Activated gamma-delta T cell treated with Interleukin-2 at 50 U/mL for 16 hours (primary cell): ENCODE results near the gene GAS2.

Experiments used
- DNase-seq: peaks from one replicate; pipeline ENCODE4 v3.0.0-alpha.2; 2020

GAS2 gene

DNA sequence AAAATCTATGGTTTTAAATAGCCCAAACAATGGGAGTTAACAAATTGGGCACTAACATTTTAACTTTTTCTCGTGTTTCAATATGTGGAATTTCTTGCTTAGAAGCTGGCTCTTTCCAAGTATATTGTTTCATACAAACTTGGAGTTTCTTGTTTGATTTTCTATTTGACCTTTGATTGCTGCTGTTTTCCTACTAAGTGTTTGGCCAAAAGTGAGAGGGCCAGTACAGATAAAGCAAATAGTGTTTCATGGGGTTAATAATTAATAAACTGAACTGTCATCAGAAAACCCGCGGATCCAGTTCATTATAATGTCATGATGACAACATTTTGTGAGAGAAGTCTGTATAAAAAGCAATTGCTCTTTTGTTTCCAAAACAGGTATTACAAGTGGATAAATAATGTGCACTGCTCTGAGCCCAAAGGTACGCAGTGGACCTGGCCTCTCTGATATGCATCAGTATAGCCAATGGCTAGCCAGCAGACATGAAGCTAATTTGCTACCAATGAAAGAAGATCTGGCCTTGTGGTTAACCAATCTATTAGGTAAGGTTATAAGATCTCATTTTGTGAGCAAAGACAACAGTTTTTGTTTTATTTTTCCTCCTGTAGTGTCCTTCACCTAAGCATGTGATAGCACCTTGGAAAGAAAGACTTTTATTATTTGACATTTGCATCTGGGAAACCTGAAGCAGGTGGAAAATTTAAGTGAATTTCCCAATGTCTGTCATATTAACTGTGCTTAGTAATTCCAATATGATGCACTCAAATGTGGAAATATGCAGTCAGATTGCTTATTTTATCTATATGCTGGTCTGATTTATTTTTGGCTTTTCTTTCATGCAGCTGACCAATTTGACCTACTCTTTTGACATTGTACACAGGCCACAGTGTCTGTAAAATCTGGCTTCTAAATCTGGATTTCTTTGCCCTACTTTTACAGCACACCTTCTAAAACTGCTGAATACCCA lies 8.3 kb downstream of the GAS2 start:
- DNase-seq = no peak

GRCh38 chr11:22677153-22677903 lies 10.9 kb downstream of the GAS2 start:
- DNase-seq = no peak

DNA sequence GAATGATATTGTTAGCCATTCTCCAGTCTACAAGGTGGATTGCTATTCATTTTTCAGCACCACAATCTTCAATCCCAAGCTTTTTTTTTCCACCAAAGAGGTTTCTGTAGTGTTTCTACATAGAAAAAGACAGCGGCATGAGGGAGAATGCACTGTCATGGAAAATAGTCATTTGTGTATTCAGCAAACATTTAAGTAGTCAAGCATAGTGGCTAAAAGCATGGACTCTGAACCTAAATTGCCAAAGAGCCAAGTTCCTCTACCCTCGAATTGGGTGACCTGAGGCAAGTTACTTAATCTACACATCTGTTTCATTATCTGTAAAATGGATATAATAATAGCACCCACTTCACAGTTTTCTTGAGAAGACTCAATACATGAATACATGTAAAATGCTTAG lies 14.2 kb downstream of the GAS2 start:
- no peak for DNase-seq

DNA sequence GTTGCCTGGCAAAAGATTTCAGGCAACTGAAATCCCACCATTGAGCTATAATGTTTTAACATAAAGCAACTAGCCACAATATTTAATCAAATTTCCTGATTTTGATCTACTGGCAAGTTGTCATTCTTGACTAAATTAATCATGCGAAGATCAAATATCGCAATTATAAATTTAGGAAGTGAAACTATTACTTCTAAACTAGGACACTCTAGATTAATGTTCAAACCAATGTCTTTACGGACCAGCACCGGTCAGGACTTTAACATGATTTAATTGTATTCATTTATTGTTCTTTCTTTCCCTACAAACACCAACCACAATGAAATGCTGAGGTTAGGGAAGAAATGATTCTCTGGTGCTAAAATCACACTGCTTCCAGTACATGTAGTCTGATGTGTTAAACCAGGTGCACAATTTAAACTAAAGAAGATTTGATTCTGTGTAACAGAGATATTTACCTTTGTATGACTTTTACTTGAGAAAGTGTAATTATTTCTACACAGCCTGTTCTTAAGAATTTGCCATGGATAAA lies 14.9 kb downstream of the GAS2 start:
- DNase-seq = no peak

DNA sequence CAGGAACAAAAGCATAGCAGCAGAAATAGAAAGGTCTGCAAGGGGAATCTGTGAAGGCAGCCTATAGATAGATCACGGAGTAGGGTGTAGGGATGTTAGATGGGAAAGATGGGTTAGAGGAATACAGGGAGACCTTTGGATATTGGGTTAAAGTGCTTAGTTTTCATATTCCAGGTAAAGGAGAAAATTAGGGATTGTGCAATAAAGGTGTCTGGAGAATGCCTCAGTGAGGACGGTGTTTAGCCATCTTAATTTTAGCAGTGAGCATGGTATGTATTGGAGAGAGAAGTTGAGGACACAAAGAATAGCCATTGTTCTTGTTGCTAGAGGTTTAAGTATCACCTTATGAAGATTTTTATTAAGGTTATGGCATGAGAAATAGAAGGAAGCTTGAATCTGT lies 17.7 kb downstream of the GAS2 start:
- DNase-seq = no peak

GRCh38 chr11:22685111-22685510 lies 18.7 kb downstream of the GAS2 start:
- DNase-seq = no peak

DNA sequence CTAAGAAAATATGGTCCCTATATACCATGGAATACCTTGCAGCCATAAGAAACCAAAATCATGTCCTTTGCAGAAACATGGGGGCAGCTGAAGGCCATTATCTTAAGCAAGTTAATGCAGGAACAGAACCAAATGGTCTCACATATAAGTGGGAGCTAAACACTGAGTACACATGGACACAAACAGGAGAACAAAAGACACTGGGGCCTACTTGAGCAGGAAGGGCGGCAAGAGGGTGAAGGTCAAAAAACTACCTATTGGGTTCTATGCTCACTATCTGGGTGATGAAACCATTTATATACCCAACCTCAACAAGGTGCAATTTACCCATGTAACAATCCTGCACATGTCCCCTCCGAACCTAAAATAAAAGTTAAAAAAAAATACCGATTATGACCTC lies 22.5 kb downstream of the GAS2 start:
- DNase-seq = no peak

DNA sequence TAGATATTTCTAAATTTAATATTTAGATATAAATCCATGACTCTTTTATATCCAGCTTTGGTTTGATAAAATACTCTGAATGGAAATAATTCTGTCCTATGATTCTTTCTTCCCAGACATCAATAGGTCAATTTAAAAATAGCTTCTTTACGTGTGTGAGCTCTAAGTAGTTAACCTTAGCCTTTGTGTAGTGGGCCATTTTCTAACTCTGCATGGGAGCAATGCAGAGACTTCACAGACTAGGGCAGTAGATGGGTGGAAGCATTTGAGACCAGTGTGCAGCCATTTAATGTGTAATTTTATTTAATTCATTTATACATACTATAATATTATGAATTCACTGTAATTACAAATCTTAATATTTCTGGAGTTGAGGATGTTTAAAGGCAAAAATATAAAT lies 23.8 kb downstream of the GAS2 start:
- DNase-seq = no peak

DNA sequence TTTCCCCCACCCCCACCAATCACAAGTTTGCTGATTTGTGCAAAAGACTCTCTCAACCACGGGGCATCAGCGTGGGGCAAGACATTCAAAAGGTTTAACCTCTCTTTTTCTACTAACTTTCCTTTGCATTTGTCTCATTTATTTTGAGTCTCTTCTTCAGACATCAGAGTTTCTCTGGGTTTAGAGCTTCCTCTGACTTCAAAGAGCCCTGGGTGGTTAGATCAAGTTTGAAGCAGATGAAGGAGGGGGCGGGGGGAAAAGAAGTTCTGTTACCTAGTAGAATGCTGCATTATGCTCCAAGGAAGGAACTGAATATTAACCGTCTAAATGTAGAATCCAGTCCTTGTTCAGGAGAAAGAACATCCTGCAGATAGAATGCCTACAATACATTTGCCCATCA lies 24.5 kb downstream of the GAS2 start:
- DNase-seq = peak; percentile 24

- no peak for DNase-seq
Observed at GRCh38 chr11:22699388-22699787, 33.0 kb downstream of the GAS2 start.

DNA sequence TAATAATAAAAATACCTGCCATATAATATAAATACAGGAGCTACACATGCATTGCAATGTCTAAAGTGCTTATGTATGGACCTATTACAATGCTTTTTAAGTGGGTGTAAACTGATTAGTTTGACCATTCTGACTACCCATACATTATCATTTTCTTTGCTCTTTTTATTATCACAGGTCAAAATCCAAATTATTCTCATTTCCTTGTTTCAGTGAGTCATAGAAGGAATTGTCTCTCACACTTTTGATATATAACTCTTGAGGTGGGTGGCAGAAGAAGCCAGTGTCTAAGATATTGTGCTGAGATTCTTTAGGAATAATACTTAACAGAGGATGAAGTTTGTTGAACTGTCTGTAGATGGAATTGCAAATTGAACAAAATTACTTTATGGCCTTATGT lies 35.6 kb downstream of the GAS2 start:
- no peak for DNase-seq

GRCh38 chr11:22703040-22703439 lies 36.6 kb downstream of the GAS2 start:
- DNase-seq = no peak

GRCh38 chr11:22703591-22703990 lies 37.2 kb downstream of the GAS2 start:
- no peak for DNase-seq

DNA sequence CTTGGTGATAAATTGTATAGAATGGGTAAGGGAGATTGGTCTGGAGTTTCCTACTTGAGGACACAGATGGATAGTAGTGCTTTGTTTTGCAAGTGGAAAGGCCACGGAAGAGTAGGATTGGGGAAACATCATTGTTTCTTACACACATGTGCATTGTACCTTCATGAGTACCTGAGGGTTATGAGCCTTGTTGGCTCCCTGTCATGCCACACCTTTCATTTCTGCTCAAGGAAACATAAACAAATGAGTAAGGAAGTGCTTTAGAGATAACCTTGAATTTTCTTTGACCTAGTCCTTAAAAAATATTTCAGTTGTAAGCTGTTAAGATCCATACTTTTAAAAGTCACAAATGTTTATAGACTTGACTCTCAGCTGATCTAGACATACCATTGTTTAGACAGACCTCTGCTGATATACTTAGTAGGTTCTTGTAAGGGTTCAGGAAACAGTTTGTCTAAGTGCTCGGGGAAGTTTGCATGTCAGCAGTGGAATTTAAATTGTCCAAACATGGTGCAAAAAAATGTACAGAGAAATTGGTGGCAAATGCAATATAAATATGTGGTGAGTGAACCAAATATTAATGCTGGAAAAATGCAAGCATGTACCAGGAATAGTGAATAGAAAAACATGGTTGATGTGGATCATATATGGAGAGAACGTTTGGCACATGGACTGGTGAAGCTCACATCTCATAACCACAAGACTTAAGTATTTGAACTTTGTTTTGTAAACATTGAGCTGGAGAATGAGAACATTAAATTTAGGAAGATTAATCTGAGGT lies 40.9 kb downstream of the GAS2 start:
- DNase-seq = no peak

DNA sequence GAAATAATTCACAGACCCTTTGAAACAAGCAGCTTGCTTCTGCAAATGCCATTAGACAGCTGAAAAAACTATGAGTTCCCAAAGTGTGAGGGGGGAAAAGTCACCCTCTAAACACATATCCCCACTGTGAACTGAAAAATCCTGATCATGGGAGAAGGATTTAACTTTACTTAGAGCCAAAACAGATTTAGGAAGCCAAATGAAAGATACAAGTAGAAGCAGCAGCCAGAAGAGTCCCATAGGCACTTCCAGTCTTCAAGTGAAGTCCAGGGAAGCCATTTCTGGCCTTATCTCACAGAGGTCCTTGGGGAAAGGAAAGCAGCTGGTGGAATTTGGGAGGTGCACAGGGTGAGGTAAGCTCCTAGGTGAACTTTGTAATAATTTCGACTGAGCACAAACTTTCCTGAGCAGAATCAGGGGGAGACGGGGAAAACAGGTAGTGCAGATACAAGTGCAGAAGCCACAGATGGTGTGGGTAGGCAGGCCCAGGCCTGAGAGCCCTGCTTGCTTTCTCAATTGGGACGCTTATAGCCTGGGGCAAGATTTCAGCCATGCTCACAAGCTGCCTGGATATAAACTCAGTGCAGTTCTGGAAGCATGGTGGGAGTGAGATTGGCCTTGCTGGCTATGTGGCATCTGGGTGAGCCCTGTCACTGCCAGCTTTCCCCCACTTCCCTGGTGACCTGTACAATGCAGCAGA lies 44.8 kb downstream of the GAS2 start:
- no peak for DNase-seq

DNA sequence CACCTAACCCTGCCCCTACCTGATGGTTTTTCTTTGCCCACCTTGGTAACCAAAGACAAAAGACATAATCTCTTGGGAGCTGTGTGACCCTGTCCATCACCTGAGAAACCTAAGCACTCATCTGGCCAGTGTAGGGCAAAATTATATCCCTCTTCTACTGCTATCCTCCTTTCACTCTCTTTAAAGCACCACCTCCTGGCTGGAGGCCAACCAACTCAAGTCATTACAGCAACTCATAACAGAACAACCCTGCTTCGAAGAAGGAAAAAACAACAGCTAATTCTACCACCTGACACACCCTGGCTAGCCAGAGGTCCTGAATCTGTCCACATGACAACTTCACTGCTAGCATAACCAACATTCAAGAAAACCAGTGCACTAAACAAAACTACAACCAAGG lies 45.5 kb downstream of the GAS2 start:
- no peak for DNase-seq

- DNase-seq = no peak
Observed at GRCh38 chr11:22713336-22713735, 46.9 kb downstream of the GAS2 start.

GRCh38 chr11:22715971-22716370 lies 49.6 kb downstream of the GAS2 start:
- DNase-seq = no peak

- no peak for DNase-seq
Observed at GRCh38 chr11:22720457-22720856, 54.0 kb downstream of the GAS2 start.

- DNase-seq = no peak
Observed at GRCh38 chr11:22723274-22723673, 56.9 kb downstream of the GAS2 start.

DNA sequence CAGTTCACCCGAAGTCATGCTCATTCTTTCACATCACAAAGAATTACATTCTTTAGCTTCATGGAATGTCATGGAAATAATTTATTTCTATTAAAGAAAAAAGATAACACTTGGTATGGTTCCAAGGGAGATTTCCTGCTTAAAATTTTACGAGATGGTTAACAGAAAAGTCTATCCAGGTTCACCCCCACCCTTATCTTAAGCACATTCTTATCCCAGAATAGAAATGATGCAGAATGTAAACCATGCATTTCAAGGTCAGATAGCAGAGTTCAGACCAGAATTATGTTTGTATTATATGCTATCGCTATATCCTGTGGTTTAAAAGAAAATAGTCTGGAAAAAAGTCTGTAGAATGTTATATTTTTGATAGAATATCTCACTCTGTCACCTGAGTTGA lies 58.7 kb downstream of the GAS2 start:
- DNase-seq = no peak

DNA sequence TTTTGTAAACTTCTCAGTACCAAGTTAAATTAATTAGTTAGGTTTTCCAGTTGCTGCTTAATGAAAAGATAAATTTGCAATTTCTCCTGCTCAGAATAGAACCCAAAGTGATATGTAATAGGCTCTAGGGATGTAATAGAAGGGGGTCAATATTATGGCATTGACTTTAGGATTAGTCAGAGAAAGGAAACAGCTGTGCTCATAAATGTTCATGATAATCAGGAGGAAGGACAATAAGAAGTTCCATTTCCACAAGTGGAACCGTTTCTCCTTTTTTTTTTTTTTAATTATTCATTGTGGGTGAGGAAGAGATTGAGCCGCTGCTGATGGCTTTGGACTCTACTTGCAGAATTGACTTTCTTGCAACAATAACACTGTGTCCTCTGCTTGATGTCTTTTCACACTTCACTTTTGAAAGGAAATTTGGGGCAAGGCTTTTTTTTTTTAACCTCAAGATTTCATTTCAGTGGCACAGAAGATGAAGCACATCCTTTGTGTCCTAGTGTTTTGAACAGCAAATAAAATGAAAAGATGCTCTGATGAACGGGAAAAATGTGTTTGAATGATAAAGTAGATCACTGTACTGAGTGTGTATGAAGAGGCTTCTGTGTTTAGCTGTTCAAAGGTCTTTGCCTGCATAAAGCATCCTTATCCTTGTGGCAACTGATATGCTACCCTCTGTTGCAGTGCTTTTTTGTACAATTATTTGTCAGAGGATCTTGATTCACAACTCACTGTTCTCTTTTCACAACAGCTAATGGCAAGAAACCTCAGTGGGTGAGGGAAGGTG lies 62.4 kb downstream of the GAS2 start:
- DNase-seq = no peak
